Adrenal gland (tissue), 12 donors: ENCODE measurements around the gene TOR4A. TPM values are rescaled to one million over a fixed set of nuclear protein-coding genes. Genes with fewer than 3 reads are reported as not detected.
"Not testable (repeated sequence)": the region's sequence is repeated elsewhere in the genome, so short reads cannot be mapped to it uniquely, and the experiment has no call there.

ENCODE experiments used
- DNase-seq, 7 donors: peaks; one replicate each; pipeline ENCODE4 v3.0.0-alpha.2; 2019 to 2020
- H3K27ac ChIP-seq, 5 donors: fragments of 200-600 bp; sonication (generic) in 4 of 5; 1 replicate in 3 of 5; 2 replicates in 2 of 5; pipeline versions ENCODE4 v1.5.1 to v1.8.0; 2016 to 2020; ENCODE audit warnings: mild to moderate bottlenecking in 1 of 5
- H3K27me3 ChIP-seq: fragments of 200-600 bp; 2 replicates; pipeline ENCODE4 v1.8.0; 2021
- H3K36me3 ChIP-seq, 2 donors: fragments of 200-600 bp; replicated peaks in 1 of 2; 1 replicate in 1 of 2; 2 replicates in 1 of 2; pipeline versions ENCODE4 v1.5.1 to v1.8.0; 2018 to 2022
- H3K4me1 ChIP-seq, 2 donors: fragments of 200-600 bp; replicated peaks in 1 of 2; 1 replicate in 1 of 2; 2 replicates in 1 of 2; pipeline versions ENCODE4 v1.5.1 to v1.8.0; 2018 to 2021
- H3K4me3 ChIP-seq, 4 donors: fragments of 200-600 bp; sonication (generic) in 3 of 4; one replicate each; pipeline ENCODE4 v1.5.1; 2016 to 2018
- H3K9me3 ChIP-seq, 3 donors: fragments of 200-600 bp; sonication (generic) in 1 of 3; replicated peaks in 1 of 3; 1 replicate in 2 of 3; 2 replicates in 1 of 3; pipeline versions ENCODE4 v1.5.1 to v1.8.0; 2016 to 2021
- CTCF ChIP-seq, 6 experiments: fragments of 450-650 bp in 4 of 6; fragments of 200-600 bp in 2 of 6; sonication (generic) in 1 of 6; IDR thresholded peaks; 1 replicate in 5 of 6; 2 replicates in 1 of 6; pipeline versions ENCODE4 v1.5.1 to v1.8.0; 2016 to 2021; ENCODE audit warnings: antibody characterized with exemption in 6 of 6, mild to moderate bottlenecking in 2 of 6, moderate library complexity in 1 of 6
- POLR2A ChIP-seq, 2 donors: fragments of 450-650 bp; IDR thresholded peaks; one replicate each; pipeline ENCODE4 v1.6.1; 2017; ENCODE audit warnings: antibody characterized with exemption in 2 of 2, mild to moderate bottlenecking in 2 of 2, moderate library complexity in 1 of 2
- WGBS, 4 donors: extraction: QIAGEN DNeasy Blood & Tissue Kit in 2 of 4; methylation state at CpG; one replicate each; pipeline versions ENCODE4 v1.1.5 to v1.1.7; 2013 to 2017; 5-methylcytosine and 5-hydroxymethylcytosine counted together
- intact Hi-C, 2 donors: fragments of 100-400 bp; cut with DNase I; formaldehyde crosslinking; loops; one replicate each; pipeline versions ENCODE4 v1.14.1 to v1.15.0; 2022 to 2023
- polyA plus RNA-seq, 3 donors: library from polyadenylated mRNA; stranded (reverse); fragments of 200-250 nt in 2 of 3; fragments of 350-450 nt in 1 of 3; fragmentation: Illumina TruSeq in 1 of 3; extraction: RNeasy Lipid Tissue Mini Kit (QIAGEN cat#74804) in 1 of 3; gene quantifications; one replicate each; pipeline ENCODE4 v1.2.3, GENCODE V29; 2013 to 2014
- total RNA-seq, 9 donors: library from RNA; depleted of rRNA in 4 of 9; stranded (reverse); fragments of >200 nt in 4 of 9; fragments of 120-200 nt in 1 of 9; fragmentation: NEBNext Ultra II Directional in 1 of 9; extraction: Animal tissue kit (Norgen Biotek cat#: 25700) in 1 of 9; gene quantifications; one replicate each; pipeline versions ENCODE4 v1.1.0 to v1.2.4, GENCODE V29; 2013 to 2023
- donor health status: healthy with polysubstance abuse.
- donor health status: Bipolar disorder and iron deficiency.
- donor health status: DM: yes; HTN: yes; CAD: no.
- donor health status: DM: no; HTN: no; CAD: no.
- donor health status: DM: no; HTN: no; CAD: no.
- donor health status: DM: yes; HTN: yes; CAD: no.

The TOR4A gene
- total and polyA plus RNA-seq, 12 donors = 0.49 to 21.5 (median 7.4) TPM

- TF ChIP-seq POLR2A (IDR thresholded peaks at IDR 0.05) (no peak), CTCF (IDR thresholded peaks at IDR 0.05) (no peak)
- Histone ChIP-seq H3K36me3 (no peaks in the 10 kb centered on the region), H3K27ac (no peak overlapping the region), H3K4me1 (no peaks in the 10 kb centered on the region), H3K4me3 (no peak overlapping the region), H3K9me3 (no peaks in the 10 kb centered on the region), H3K27me3 (no peaks in the 10 kb centered on the region)
- DNase-seq = no peak
- intact Hi-C loops = no loop called here
- 89 to 97% (median 93%) methylated on average over 10 of the region's 10 CpGs for WGBS, 4 donors
These were observed 47.6 kb downstream of the TOR4A start for GRCh38 chr9:137325124-137325523.

GRCh38 chr9:137325799-137326198 lies 48.3 kb downstream of the TOR4A start:
- no peak overlapping the region for H3K27ac ChIP-seq
- DNase-seq = no peak
- TF ChIP-seq CTCF (IDR thresholded peaks at IDR 0.05) (no peak), POLR2A (IDR thresholded peaks at IDR 0.05) (no peak)
- H3K4me3 ChIP-seq = no peak overlapping the region
- H3K4me1 ChIP-seq = no peaks in the 10 kb centered on the region
- no peaks in the 10 kb centered on the region for H3K9me3 ChIP-seq
- intact Hi-C loops = no loop called here
- H3K36me3 ChIP-seq = no peaks in the 10 kb centered on the region
- no peaks in the 10 kb centered on the region for H3K27me3 ChIP-seq
- 91 to 93% (median 92%) methylated on average over 12 of the region's 12 CpGs for WGBS, 4 donors

GRCh38 chr9:137326445-137327065 lies 49.0 kb downstream of the TOR4A start:
- TF ChIP-seq CTCF (IDR thresholded peaks at IDR 0.05) = no peak
- no peak for TF ChIP-seq POLR2A (IDR thresholded peaks at IDR 0.05)
- WGBS, 4 donors = 72 to 84% (median 81%) methylated on average over 19 of the region's 19 CpGs
- no peaks in the 10 kb centered on the region for H3K36me3 ChIP-seq
- DNase-seq = no peak
- no peak overlapping the region for H3K27ac ChIP-seq
- no peaks in the 10 kb centered on the region for H3K4me1 ChIP-seq
- H3K4me3 ChIP-seq = no peak overlapping the region
- no peaks in the 10 kb centered on the region for H3K9me3 ChIP-seq
- no peaks in the 10 kb centered on the region for H3K27me3 ChIP-seq
- intact Hi-C loops = no loop called here

DNA sequence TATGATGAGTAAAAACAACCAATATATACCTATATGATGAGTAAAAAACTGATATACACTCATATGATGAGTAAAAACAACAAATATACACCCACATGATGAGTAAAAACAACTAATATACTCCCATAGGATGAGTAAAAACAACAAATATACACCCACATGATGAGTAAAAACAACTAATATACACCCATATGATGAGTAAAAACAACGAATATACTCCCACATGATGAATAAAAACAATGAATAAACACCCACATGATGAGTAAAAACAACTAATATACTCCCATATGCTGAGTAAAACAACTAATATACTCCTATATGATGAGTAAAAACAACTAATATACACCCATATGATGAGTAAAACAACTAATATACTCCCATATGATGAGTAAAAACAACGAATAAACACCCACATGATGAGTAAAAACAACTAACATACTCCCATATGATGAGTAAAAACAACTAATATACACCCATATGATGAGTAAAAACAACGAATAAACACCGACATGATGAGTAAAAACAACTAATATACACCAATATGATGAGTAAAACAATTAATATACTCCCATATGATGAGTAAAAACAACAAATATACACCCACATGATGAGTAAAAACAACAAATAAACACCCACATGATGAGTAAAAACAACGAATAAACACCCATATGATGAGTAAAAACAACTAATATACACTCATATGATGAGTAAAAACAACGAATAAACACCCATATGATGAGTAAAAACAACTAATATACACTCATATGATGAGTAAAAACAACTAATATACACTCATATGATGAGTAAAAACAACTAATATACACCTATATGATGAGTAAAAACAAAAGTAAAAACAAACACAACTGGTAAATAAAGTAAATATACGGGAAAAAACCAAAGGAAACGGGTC lies 50.4 kb downstream of the TOR4A start:
- DNase-seq, H3K27me3 ChIP-seq, H3K4me1 ChIP-seq, H3K9me3 ChIP-seq, intact Hi-C loops, H3K36me3 ChIP-seq, H3K27ac ChIP-seq, H3K4me3 ChIP-seq: not testable (repeated sequence)
- WGBS, 4 donors = 69 to 81% (median 76%) methylated on average over 8 of the region's 8 CpGs

- H3K4me3 ChIP-seq, H3K36me3 ChIP-seq, H3K27ac ChIP-seq, H3K9me3 ChIP-seq, H3K4me1 ChIP-seq, intact Hi-C loops, H3K27me3 ChIP-seq, DNase-seq: not testable (repeated sequence)
- 39 to 66% (median 61%) methylated on average over 1 to 24 of the region's 26 CpGs for WGBS, 4 donors
These were observed 52.1 kb downstream of the TOR4A start for GRCh38 chr9:137329590-137329989.
